NOMO-1 treated with DMSO at 0.1 percent for 48 hours (cell line): ENCODE data around the gene BCL7B.
A peak's percentile ranks its signal among the peaks of the same experiment; 100 is the strongest.
"Not testable (repeated sequence)": the region's sequence is repeated elsewhere in the genome, so short reads cannot be mapped to it uniquely, and the experiment has no call there.

Experiments used
- DNase-seq: peaks from one replicate; lab custom pipeline; 2025; ENCODE audit not compliant: unreplicated experiment; lab: John Stamatoyannopoulos, UW

BCL7B gene

DNA sequence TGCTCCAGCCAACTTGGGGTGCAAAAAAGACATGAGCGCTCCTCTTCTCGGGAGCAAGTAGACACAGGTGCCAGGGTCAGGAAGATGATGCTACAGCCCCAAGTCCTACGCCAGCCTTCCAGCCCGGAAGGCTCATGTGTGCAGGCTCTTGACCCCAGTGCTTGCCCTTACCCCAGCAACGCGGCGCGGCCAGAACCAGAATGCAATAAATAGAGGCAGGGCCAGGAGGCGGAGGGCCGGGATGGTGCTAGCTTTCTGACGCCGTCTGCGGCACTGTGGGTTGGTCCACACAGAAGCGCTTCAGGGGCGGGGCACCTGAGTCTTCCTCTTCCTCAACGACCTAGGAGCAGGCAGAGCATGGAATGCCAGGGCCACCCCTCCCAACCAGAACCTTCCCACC is 20.4 kb downstream of the BCL7B start:
- DNase-seq: no peak

DNA sequence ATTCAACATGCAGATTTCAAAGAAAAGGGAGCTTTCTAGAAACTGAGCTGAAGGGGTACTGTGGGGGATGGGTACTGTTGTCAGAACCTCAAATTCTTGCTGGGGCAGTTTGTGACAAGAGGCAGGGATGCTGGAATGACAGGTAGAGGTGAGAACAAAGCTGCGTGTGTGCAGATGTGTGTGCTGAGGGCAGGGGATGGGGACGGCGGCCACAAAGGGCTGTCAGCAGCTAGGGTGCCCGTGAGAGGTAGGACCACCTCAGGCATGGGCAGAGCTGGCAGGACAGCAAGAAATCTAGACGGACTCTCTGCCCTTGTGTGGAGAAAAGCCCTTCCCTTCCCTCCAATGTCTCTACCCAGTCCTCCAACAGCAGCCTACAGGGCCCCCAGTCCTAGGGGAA is 21.0 kb downstream of the BCL7B start:
- DNase-seq: no peak

DNA sequence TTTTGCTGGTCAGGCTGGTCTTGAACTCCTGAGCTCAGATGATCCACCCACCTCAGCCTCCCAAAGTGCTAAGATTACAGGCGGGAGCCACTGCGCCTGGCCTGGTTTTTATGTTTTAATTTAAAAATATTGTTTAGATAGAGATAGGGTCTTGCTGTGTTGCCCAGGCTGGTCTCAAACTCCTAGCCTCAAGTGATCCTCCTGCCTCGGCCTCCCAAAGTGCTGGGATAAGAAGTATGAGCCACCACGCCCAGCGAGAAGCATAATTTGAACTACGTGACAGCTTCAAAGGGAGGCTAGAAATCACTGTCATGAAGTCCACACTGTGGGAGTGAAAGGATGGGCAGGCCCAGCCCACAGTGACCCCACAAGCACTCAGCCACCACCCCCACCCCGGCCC is 21.6 kb downstream of the BCL7B start:
- not testable (repeated sequence) for DNase-seq

DNA sequence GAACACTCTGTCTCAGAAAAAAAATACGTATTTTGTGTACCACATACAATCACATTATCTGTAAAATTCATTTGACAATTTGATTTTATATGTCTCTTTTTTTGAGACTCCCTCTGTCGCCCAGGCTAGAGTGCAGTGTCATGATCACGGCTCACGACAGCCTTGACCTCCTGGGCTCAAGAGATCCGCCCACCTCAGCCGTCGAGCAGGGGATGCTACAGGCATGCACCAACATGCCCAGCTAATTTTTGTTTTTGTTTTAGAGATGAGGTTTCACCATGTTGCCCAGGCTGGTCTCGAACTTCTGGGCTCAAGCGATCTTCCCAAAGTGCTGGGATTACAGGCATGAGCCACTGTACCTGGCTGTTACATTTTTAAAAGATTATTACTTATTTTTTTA is 23.7 kb downstream of the BCL7B start:
- DNase-seq: no peak

DNA sequence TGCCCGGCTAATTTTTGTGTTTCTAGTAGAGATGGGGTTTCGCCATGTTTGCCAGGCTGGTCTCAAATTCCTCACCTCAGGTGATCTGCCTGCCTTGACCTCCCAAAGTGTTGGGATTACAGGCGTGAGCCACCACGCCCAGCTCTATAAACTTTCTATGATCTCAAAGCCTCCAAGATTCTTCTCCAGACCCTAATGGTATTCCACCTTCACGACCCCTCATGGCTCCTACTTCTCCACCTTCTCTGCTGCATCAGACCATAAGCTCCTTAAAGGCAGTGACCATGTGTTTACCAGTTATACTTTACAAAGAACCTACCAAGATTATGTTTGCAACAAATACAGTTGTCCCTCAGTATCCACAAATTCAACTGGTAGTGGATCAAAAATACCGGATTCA is 25.3 kb downstream of the BCL7B start:
- no peak for DNase-seq

DNA sequence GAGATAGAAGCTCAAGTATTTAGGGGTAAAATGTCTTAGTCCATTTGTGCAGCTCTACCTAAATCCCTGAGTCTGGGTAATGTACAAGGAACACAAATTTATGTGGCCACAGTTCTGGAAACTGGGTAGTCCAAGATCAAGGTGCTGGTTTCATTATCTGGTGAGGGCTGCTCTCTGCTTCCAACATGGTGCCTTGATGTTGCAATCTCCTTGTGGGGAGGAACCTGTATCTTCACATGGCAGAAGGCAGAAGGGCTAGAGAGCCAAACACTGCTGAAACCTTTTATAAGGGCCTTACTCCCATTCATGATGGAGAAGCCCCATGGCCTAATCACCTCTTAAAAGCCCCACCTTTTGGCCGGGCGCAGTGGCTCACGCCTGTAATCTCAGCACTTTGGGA is 26.7 kb downstream of the BCL7B start:
- no peak for DNase-seq

DNA sequence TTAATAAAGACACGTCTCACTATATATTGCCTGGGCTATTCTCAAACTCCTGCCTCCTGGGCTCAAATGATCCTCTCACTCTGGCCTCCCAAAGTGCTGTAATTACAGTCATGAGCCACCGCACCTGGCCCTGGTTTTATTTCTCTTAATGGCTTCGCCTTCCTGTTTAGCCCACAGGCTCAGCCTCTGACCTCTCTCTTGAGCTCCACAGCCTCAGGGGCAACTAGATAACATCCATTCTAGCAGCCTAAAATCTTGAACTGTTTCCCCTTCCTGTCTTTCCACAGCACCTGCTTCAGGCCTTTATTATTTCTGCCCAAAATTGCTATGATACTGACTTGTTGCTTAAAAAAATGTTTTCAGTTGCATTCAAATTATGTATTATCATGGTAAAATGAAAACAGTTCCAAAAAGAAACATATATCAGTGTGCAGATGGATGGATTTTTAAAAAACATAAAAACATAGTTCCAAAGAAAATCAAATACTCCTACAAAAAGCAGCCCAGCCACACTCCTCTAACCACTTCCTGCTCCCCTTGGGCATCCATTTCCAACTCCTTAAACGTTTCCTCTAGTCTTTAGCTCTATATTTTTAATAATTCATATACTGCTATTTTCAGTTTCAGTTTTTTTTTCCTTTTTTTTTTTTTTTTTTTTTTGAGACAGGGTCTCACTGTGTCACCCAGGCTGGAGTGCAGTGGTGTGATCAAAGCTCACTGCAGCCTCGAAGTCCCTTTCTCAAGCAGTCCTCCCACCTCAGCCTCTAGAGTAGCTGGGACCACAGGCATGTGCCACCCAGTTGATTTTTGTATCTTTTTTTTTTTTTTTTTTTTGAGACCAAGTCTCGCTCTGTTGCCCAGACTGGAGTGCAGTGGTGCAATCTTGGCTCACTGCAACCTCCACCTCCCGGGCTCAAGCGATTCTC is 30.3 kb downstream of the BCL7B start:
- peak; percentile 80 for DNase-seq

DNA sequence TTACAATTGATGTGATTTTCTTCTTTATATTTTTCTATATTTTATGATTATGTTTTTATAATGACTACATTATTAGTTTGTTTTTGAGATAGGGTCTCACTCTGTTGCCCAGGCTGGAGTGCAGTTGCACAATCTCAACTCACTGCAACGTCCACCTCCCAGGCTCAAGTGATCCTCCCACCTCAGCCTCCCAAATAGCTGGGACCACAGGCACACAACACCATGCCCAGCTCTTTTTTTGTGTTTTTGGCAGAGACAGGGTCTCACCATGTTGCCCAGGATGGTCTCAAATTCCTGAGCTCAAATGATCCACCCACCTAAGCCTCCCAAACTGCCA is 31.4 kb downstream of the BCL7B start:
- not testable (repeated sequence) for DNase-seq

DNA sequence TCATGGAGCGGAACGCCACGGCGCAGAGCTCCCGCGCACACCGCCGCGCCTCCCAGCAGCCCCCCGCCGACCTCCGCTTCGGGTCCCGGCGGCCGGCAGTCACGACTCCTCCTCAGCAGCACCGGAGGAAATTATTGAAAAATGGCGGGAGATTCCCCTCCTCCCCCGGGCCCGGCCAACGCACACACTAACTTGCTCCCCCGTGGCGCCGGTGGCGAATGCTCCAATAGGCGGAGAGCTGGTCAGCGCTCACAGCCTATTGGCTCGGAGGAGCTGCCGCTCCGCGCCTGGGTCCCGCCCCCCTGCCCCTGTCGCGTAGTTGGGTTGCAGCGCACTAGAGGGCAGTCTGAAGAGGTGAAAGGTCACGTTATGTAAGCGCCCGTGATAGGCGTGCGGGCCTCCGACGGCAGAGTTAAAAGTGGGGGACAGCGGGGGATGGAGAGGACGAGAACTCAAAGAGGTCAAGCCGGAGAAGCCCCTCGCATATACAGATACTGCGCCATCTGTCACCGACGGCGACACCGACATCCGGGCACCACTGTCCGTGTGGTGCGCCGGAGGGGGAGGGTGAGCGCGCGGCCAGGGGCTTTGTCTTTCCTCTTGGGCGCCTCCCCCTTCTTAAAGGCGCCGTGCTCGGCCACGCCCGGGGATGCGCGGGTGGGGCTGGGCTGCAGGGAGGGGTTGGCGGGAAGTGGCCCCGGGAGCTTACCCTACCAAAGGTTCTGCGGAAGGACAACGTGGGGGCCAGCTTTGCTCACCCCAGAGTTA is 35.2 kb downstream of the BCL7B start, which contains the start of gene BAZ1B:
Gene BAZ1B (minus strand): TSS at position 189 of the 768 bp plus-strand sequence. CDS start 360 bp downstream, outside the sequence.
- DNase-seq: peak; percentile 100

DNA sequence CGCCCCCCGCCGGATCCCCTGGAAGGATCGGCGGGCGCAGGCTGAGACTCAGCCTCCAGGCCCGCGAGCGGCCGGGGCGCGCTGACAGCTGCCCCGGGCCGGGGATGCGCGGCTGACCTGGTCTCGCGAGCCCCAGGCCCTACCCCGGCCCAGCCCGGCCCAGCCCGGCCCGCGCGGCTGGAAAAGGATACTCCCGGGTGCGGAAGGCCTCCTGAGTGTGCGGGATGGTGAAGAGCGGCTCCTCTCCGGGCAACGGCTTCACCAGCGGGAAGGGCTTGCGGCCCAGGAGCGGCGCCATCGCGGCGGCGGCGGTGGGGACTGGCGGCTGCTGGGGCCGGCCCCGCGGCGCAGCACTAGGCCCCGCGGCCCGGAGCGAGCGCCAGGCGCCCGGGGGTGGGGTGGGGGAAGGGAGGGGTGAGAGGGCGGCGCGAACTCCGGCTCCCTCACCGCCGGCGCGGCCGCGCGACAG is 35.8 kb downstream of the BCL7B start:
- DNase-seq: no peak

DNA sequence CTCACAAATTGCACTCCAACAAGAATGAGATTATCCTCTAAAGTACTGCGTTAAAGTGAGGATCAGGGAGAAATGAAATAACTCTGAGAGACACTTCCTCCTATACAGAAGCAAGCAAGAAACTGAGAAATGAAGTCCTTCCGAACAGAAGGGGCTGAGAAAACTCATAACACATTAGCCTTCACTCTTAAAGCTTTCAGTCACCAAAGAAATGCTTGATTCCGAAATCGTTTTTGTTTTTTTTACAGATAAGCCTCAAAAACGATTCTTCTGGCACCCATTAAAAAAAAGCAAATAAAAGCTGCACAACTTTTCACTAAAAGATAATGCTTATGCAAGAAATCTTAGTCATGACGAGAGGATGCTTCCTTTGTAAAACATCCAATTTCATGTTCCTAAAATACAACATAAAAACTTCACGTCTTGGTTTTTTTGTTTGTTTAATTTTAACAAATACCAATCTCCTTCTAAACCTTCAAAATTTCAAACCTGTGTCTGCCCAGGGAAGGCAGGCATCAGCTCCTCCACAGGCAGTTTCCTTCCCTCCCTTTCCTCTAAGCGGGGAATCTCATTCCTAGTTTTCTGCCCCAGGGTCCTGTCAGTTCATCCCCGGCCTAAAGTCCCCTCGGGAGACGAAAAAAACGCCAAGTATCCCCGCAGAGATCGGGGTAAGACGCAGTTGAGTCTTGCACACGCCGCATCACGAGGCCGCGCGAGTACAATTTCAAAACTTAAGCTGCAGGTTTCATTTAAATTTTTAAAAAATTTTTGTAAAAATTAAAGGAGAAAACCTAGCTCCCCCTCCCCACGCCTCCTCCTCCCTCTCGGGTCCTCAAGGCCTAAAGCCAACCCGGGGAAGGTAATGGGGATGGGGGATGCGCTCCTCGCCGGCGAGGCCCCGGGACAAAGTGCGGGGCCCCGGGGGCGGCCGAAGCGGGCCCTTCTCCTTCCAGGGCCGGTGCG is 36.5 kb downstream of the BCL7B start:
- DNase-seq: peak; percentile 73

DNA sequence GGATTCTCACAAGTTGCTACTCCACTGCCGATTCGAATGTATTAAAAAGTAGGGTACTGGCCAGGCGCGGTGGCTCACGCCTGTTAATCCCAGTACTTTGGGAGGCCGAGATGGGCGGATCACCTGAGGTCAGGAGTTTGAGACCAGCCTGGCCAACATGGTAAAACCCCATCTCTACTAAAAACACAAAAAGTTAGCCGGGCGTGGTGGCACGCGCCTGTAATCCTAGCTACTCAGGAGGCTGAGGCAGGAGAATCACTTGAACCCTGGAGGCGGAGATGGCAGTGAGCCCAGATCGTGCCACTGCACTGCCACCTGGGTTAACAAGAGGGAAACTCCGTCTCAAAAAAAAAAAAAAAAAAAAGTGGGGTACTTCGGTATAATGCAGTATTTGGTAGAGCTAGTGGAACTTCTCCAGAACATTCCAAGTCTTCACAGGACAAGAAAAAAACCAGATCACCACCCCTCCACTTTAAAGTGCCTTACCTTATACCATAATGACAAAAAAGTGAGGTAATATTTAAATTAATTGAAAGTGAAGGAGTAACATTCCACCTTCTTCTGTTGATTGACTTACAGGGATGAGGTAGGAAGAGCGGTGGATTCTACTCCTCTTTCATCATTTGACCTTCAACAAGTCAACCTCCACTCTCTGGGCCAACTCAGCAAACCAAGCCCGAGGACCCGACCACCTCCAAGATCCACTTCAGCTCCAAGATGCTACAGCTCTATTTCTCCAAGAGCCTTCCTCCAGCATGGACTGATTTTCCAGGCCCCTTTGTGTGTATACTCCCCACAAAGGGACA is 37.4 kb downstream of the BCL7B start:
- peak; percentile 71 for DNase-seq

DNA sequence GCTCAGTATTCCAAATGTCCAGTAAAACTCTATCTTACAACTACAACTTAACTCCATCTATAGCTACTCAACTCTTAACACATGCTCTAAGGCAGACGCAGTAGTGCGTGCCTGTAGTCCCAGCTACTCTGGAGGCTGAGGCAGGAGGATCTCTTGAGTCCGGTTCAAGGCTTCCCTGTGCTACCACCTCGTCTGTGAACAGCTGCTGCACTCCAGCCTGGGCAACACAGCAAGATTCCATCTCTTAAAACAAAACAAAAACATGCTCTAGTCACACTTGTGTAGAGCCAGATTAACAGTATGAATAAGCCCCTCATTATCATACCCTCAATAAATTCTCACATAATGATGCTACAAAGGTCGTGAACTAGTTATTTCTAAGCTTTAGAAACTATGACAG is 39.0 kb downstream of the BCL7B start:
- no peak for DNase-seq

DNA sequence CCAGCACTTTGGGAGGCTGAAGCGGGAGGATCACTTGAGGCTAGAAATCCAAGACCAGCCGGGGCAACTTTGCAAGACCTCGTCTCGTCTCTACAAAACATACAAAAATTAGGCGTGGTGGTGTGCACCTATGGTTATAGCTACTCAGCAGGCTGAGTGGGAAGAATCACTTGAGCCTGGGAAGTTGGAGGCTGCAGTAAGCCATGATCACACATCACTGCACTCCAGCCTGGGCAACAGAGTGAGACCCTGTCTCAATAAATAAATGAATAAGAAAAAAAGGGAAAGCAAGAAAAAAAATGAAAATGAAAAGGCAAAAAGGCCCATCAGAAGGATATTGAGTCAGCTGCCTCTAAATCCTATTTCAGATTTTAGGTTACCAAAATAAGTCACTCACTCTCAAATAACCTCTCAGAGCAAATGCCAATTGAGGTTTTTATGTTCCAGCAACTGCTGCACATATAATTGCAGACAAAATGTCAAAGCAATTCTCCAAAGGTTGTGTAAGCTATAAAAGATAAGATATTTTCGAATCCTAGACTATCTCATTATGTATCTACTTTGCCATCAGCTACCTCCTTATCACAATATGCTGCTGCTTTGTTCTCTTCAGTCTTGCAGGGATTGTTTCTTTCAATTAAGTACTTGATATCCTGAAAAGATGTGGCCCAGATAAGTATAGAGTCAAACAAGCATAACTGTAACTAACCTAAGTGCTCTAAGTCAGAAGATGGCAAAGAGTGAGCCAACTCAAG is 40.1 kb downstream of the BCL7B start:
- no peak for DNase-seq

DNA sequence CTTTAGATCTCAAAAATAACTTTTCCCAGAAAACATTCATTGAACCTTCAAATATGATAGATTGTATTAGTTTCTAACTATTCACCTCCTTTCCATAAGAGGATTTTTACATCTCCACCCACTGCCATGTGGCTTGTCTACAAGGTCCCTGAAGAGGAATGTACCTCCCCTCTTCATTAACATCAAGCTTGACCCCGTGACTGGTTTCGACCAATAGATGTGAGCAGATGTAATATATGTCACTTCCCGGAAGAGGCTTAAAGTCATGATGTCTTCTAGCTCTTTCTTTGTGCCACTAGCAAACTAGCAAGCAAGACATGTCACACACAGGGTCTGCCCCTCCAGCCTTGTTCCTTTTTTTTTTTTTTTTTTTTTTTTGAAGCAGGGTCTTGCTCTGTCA is 42.3 kb downstream of the BCL7B start:
- no peak for DNase-seq

DNA sequence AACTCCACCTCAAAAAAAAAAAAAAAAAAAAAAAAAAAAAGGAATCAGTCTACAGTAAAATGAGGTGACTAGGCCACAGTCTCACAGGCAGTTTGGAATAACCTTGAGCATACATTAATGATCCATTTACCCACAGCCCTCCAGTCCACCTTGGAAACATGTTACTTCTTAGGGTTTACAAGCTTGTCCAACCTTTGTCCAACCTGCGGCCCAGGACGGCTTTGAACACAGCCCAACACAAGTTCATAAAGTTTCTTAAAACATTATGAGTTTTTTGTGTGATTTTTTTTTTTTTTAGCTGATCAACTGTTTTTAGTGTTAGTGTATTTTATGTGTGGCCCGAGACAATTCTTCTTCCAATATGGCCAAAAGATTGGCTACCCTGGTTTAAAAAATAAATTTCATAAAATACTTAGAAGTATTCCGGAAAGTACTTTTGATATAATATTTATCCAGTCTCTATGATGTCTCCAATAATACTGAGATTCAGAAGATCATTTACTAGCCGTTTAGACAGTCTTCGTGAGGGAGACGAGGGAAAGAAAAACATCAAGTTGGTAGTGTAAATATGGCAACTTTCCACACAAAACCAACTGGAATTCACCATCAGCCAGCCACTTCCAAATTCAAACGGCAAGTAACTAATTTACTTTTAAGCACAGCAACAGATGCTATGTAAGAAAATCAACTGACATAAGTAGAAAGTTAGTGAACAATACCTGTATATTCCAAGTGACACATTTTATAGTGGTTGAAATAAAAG is 45.3 kb downstream of the BCL7B start:
- DNase-seq: no peak

DNA sequence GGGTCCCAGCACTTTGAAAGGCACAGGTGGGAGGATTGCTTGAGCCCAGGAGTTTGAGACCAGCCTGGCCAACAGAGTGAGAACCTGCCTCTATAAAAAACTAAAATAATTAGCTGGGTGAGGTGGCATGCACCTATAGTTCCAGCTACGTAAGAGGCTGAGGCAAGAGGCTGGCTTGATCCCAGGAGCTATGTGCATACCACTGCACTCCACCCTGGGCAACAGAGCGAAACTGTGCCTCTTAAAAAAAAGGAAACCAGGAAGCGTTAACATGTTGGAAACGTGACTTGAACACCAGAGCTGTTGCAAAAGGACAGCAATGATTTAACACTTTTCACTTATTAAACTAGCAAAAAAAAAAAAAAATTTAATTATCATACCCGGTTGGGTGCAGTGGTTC is 48.0 kb downstream of the BCL7B start:
- DNase-seq: no peak

DNA sequence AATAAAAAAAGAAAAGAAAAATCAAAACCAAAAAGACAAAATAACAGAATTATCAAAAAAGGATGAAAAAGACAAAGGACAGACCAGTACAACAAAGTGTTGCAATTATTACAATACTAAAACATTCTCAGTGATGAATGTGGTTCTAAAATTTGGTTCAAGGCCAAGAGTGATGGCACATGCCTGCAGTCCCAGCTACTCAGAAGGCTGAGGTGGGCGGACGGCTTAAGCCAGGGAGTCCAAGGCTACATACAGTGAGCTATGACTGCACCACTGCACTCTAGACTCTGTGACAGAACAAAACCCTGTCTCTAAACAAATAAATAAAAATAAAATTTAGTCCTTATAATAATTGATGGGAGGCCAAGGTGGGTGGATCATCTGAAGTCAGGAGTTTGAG is 49.9 kb downstream of the BCL7B start:
- no peak for DNase-seq

DNA sequence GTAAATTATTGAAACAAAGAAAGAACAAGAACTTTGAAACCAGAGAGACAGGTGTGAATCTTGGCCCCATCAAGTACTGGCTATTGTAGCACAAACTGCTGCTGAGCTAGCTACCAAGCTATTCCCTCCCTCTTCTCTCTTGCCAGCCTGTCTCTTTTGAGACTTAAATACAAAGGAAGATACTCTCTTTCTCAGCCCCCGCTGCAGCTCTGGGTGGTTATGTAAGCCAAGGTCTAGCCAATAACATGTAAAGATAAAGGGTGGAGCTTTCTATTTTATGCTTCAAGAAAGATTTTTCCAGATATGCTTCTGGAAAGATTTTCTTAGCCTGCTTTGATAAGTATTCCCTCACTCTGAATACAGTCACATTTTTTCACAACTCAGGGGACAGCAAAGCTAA is 52.6 kb downstream of the BCL7B start:
- no peak for DNase-seq
